NB4 (cell line): ENCODE results near the gene RNF14.
"Not testable (repeated sequence)": the region's sequence is repeated elsewhere in the genome, so short reads cannot be mapped to it uniquely, and the experiment has no call there.

ENCODE experiments used
- DNase-seq: peaks from one replicate; pipeline ENCODE4 v3.0.0; 2010; ENCODE audit warnings: low read depth
- H3K4me3 ChIP-seq: one replicate; pipeline ENCODE4 v1.5.1; 2011; ENCODE audit warnings: mild to moderate bottlenecking, low read depth, low read length, moderate library complexity
- CTCF ChIP-seq: IDR thresholded peaks from one replicate; pipeline ENCODE4 v1.5.1; 2012; ENCODE audit warnings: low read depth, low read length
- MYC ChIP-seq: IDR thresholded peaks from 2 replicates; pipeline ENCODE4 v1.6.1; 2011; ENCODE audit warnings: low read depth, low read length
- POLR2A ChIP-seq: IDR thresholded peaks from 2 replicates; pipeline ENCODE4 v1.6.1; 2011; ENCODE audit warnings: mild to moderate bottlenecking; ENCODE audit not compliant: insufficient read length; ENCODE audit errors: extremely low read depth
- TF ChIP-seq, protein P1 (sequence below): IDR thresholded peaks from 2 replicates; pipeline ENCODE4 v1.6.1; 2011; ENCODE audit warnings: low read depth, low read length

The RNF14 gene, protein sequence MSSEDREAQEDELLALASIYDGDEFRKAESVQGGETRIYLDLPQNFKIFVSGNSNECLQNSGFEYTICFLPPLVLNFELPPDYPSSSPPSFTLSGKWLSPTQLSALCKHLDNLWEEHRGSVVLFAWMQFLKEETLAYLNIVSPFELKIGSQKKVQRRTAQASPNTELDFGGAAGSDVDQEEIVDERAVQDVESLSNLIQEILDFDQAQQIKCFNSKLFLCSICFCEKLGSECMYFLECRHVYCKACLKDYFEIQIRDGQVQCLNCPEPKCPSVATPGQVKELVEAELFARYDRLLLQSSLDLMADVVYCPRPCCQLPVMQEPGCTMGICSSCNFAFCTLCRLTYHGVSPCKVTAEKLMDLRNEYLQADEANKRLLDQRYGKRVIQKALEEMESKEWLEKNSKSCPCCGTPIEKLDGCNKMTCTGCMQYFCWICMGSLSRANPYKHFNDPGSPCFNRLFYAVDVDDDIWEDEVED

DNA sequence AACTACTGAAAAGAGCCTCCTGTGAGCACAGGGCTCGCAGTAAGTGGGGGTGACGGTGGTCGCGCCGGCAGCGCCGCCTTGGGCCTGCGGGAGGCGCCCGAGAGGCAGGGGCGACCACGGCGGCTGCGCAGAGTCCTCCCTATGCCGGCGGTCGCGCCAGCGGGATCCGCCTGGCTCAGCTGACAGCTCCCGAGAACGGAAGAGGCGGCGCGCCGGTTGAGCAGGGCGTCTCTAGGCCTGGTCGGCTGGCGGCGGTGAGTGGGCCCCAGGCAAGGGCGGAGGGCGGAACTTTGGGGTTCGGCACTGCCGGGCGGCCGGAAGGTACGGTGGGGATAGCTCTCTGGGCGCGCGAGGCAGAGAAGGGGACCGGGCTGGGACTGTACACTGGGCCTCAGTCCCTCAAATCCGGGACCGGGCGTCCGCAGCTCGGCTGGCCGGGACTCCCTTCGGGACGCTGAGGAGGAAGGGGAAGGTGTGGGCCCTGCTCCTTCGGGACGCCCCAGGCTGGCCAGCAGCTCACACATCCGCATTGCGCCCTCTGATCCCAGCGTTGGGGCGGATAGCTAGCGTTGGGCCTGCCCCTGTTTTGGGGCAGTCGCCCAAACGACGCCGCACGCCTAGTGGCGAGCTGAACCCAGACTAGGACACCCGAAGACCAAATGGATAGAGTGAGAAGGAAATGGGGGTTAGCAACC lies at the start of gene RNF14:
TSS of gene RNF14 (plus strand) at position 192 of the 695 bp plus-strand sequence. CDS start 4,484 bp downstream, outside the sequence.
- DNase-seq = peak; percentile 97
- TF ChIP-seq CTCF = peak; percentile 37
- TF ChIP-seq MYC = no peak; the same call in 1 of the 2 replicates
- peak; percentile 66 for TF ChIP-seq POLR2A
- TF ChIP-seq, protein P1, sequence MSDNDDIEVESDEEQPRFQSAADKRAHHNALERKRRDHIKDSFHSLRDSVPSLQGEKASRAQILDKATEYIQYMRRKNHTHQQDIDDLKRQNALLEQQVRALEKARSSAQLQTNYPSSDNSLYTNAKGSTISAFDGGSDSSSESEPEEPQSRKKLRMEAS = peak; percentile 58

DNA sequence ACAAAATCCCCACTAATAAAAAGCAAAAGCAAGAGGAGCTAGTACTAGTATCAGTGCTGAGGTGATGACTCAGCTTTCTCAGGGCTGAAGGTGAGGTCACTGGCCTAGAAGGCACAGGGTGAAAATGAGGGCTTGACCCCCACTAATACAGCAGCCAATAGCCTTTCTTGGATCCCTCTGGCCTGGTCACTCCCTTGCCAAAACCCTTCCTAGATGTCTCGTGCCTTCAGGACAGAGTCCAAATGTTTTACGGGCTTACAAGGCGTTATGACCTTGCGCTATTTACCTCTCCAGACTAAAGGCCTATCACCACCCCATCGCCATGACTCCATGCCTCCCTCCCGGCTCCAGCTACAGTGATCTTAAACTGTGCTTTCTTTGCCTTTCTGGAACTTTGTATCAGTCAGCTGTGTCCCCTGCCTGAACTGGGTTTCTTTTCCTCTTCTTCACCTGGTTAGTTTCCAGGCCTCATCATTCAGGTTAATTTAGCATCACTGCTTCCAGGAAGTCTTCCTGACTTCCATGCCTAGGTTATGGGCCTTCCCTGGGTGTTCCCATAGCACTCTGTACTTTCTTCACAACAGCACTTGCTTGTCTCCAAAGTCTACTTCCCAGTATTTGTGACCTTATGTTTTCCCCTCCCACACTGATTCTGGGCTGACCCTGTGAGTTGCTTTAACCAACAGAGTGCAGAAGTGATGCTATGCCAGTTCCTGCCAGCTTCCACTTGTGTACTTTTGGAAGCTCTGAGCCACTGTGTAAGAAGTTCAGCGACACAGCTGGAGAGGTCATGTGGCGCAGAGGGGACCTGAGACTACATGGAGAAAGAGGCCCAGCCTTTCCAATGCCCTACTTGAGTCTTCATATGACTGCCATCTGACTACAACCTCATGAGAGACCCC lies 49.4 kb upstream of the RNF14 start:
- no peak for TF ChIP-seq MYC
- no peak for TF ChIP-seq POLR2A
- TF ChIP-seq, protein P1 = no peak
- TF ChIP-seq CTCF = no peak
- DNase-seq = no peak
- no peak overlapping the region for H3K4me3 ChIP-seq

More for the DNA sequence above, at the start of gene RNF14:
- H3K4me3 ChIP-seq = peak within 1 kb of the TSS; percentile 88

DNA sequence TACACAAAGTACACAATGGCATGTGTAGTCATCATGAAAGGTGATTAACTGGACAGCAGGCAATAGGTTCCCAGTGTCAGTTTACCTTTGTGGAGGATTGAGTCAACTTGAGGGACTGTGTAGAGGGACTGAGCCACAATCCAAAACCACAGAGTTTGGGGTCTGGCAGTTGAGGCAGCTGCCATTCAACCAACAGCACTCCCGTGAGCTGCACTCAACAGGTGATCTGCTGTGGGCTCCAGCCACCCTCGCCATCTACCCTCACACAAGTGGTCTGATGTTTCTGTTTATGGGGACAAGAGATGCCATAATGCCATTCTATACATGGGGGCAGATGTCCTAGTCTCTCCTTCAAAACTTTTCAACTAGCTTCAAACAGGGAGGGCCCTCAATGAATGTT lies 48.1 kb upstream of the RNF14 start:
- DNase-seq = no peak
- H3K4me3 ChIP-seq = no peak overlapping the region
- TF ChIP-seq, protein P1 = no peak
- TF ChIP-seq POLR2A (no peak), MYC (no peak), CTCF (no peak)

GRCh38 chr5:141922827-141923447 lies 46.0 kb upstream of the RNF14 start:
- peak overlapping the region; percentile 86 for H3K4me3 ChIP-seq
- DNase-seq = not testable (repeated sequence)

GRCh38 chr5:141923448-141924313 lies 45.2 kb upstream of the RNF14 start, which contains the start of gene DELE1:
DELE1 (plus strand) TSS chr5:141923871; CDS start chr5:141923942, 71 bp downstream.
- peak; percentile 93 for DNase-seq
- peak within 1 kb of the TSS; percentile 86 for H3K4me3 ChIP-seq
- no peak for TF ChIP-seq CTCF
- peak; percentile 77 for TF ChIP-seq POLR2A
- TF ChIP-seq, protein P1 = peak; percentile 13; the same call in 1 of the 2 replicates
